WTC11 (cell line): ENCODE results near the gene SRPRA. TPM values are rescaled to one million over a fixed set of nuclear protein-coding genes. Genes with fewer than 3 reads are reported as not detected.

Experiments used
- ATAC-seq: fragments of 200-7000 bp; cut with Tn5 transposase; 2 replicates; pipeline ENCODE4 v1.10.0; 2021; ENCODE audit warnings: mild to moderate bottlenecking, moderate library complexity
- CTCF ChIA-PET: fragments of 300-600 bp; sonication (Branson Sonifier 250); formaldehyde crosslinking; loops from one replicate; lab custom pipeline; 2021; ENCODE audit warnings: antibody characterized with exemption; lab: Charles Lee
- POLR2A ChIA-PET: fragments of 350-600 bp; sonication (Branson Sonifier 250); formaldehyde crosslinking; loops from one replicate; lab custom pipeline; 2021; ENCODE audit warnings: antibody characterized with exemption; lab: Charles Lee
- DNase-seq: peaks from one replicate; pipeline ENCODE4 v3.0.0; 2021; ENCODE audit warnings: low spot score
- H3K27ac Mint-ChIP-seq: 2 replicates; pipeline ENCODE4 v1.8.0; 2021; ENCODE audit warnings: mixed read lengths
- H3K27me3 Mint-ChIP-seq: 2 replicates; pipeline ENCODE4 v1.8.0; 2021; ENCODE audit warnings: low read depth, mild to moderate bottlenecking, moderate library complexity, mixed read lengths
- H3K36me3 Mint-ChIP-seq: 2 replicates; pipeline ENCODE4 v1.8.0; 2021; ENCODE audit warnings: mixed read lengths
- H3K4me1 Mint-ChIP-seq: 2 replicates; pipeline ENCODE4 v1.8.0; 2022; ENCODE audit warnings: mixed read lengths
- H3K4me3 Mint-ChIP-seq: 2 replicates; pipeline ENCODE4 v1.8.0; 2021; ENCODE audit warnings: mild to moderate bottlenecking, moderate library complexity, mixed read lengths
- H3K9me3 Mint-ChIP-seq: 2 replicates; pipeline ENCODE4 v1.8.0; 2021; ENCODE audit warnings: mixed read lengths
- AR ChIP-seq: fragments of 250-450 bp; sonication (Bioruptor Pico); IDR thresholded peaks from 2 replicates; pipeline ENCODE4 v1.9.0; 2021; ENCODE audit warnings: mild to moderate bottlenecking
- E2F1 ChIP-seq: sonication (generic); formaldehyde crosslinking; IDR thresholded peaks from 2 replicates; pipeline ENCODE4 v1.8.0; 2022; ENCODE audit warnings: mild to moderate bottlenecking, missing genetic modification reagents
- E2F5 ChIP-seq: sonication (generic); formaldehyde crosslinking; IDR thresholded peaks from 2 replicates; pipeline ENCODE4 v1.8.1; 2022; ENCODE audit warnings: mild to moderate bottlenecking, moderate library complexity, missing genetic modification reagents
- ERG ChIP-seq: fragments of 250-450 bp; sonication (Bioruptor Pico); IDR thresholded peaks from 2 replicates; pipeline ENCODE4 v1.8.0; 2021; ENCODE audit warnings: mild to moderate bottlenecking
- ETV6 ChIP-seq: sonication (generic); formaldehyde crosslinking; IDR thresholded peaks from 2 replicates; pipeline ENCODE4 v1.8.1; 2022; ENCODE audit warnings: mild to moderate bottlenecking, missing genetic modification reagents
- FOXJ3 ChIP-seq: sonication (generic); formaldehyde crosslinking; IDR thresholded peaks from 2 replicates; pipeline ENCODE4 v1.9.0; 2021; ENCODE audit warnings: missing genetic modification reagents, mild to moderate bottlenecking, borderline replicate concordance
- IRF2 ChIP-seq: sonication (generic); formaldehyde crosslinking; IDR thresholded peaks from 2 replicates; pipeline ENCODE4 v1.8.0; 2022; ENCODE audit warnings: low read depth, missing genetic modification reagents, borderline replicate concordance
- JAZF1 ChIP-seq: fragments of 250-450 bp; sonication (Bioruptor Pico); IDR thresholded peaks from 2 replicates; pipeline ENCODE4 v1.9.0; 2021; ENCODE audit warnings: moderate library complexity, mild to moderate bottlenecking, inconsistent platforms
- OVOL2 ChIP-seq: fragments of 250-450 bp; sonication (Bioruptor Pico); IDR thresholded peaks from 2 replicates; pipeline ENCODE4 v1.9.0; 2021; ENCODE audit warnings: mild to moderate bottlenecking, borderline replicate concordance
- PRRX2 ChIP-seq: fragments of 250-450 bp; sonication (Bioruptor Pico); IDR thresholded peaks from 2 replicates; pipeline ENCODE4 v1.8.0; 2021; ENCODE audit warnings: mild to moderate bottlenecking
- RELA ChIP-seq: sonication (generic); formaldehyde crosslinking; IDR thresholded peaks from 2 replicates; pipeline ENCODE4 v1.8.1; 2022; ENCODE audit warnings: missing genetic modification reagents, mild to moderate bottlenecking, borderline replicate concordance
- SMAD4 ChIP-seq: sonication (generic); formaldehyde crosslinking; IDR thresholded peaks from 2 replicates; pipeline ENCODE4 v1.8.0; 2022; ENCODE audit warnings: mild to moderate bottlenecking, missing genetic modification reagents
- TCF7 ChIP-seq: sonication (generic); formaldehyde crosslinking; IDR thresholded peaks from 2 replicates; pipeline ENCODE4 v1.8.0; 2022; ENCODE audit warnings: mild to moderate bottlenecking, low read depth, missing genetic modification reagents, moderate library complexity
- ZMAT4 ChIP-seq: fragments of 250-450 bp; sonication (Bioruptor Pico); IDR thresholded peaks from 2 replicates; pipeline ENCODE4 v1.9.0; 2021; ENCODE audit warnings: mild to moderate bottlenecking
- ZNF232 ChIP-seq: sonication (generic); formaldehyde crosslinking; IDR thresholded peaks from 2 replicates; pipeline ENCODE4 v1.8.0; 2022; ENCODE audit warnings: mild to moderate bottlenecking, missing genetic modification reagents
- ZNF671 ChIP-seq: fragments of 250-450 bp; sonication (Bioruptor Pico); IDR thresholded peaks from 2 replicates; pipeline ENCODE4 v1.8.0; 2021; ENCODE audit warnings: mild to moderate bottlenecking
- total RNA-seq: library from RNA; stranded (reverse); gene quantifications from 3 replicates; pipeline ENCODE4 v1.2.3, GENCODE V29; 2021
- TF ChIP-seq, protein P1 (sequence below): fragments of 200-600 bp; IDR thresholded peaks from 2 replicates; pipeline ENCODE4 v1.8.0; 2022; ENCODE audit warnings: antibody characterized with exemption
- TF ChIP-seq, protein P2 (sequence below): sonication (generic); formaldehyde crosslinking; IDR thresholded peaks from 2 replicates; pipeline ENCODE4 v1.8.1; 2023; ENCODE audit warnings: mild to moderate bottlenecking, moderate library complexity, missing genetic modification reagents
- TF ChIP-seq, protein P3 (sequence below): sonication (generic); formaldehyde crosslinking; IDR thresholded peaks from 2 replicates; pipeline ENCODE4 v1.8.0; 2022; ENCODE audit warnings: missing genetic modification reagents

The SRPRA gene
- total RNA-seq, 1 experiment from 2014 or later: 64.7 TPM

DNA sequence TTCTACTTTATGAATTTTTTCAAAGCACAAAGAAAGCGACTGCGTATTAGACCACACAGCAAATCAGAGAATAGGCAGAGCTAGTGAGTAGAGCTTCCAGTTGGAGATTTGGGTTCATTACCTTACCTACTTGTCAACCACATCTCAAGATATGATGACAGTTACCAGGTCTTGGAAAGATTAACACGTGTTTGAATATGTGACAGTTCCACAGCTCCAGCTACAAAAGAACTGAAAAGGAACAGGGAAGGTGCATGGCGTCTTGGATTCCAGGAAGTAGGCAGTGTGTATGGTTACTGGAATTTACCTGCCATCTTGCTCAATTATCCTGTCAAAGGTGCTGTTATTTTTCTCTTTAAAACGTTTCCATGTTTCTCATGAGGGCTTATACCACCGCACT lies 19.5 kb upstream of the SRPRA start:
- Mint-ChIP-seq H3K27ac (no peak overlapping the region), H3K4me3 (no peak overlapping the region), H3K36me3 (0 out of 2 replicates have a peak, but pooled peaks cover 1% of the 10 kb centered on the region), H3K9me3 (no peaks in the 10 kb centered on the region), H3K27me3 (peaks cover 9% of the 10 kb centered on the region; the same call in 1 of the 2 replicates), H3K4me1 (peaks cover 4% of the 10 kb centered on the region)
- ChIA-PET POLR2A (no interaction called here), CTCF (no interaction called here)
- DNase-seq: no peak
- TF ChIP-seq IRF2 (CRISPR knock-in tag) (no peak), PRRX2 (CRISPR knock-in tag) (no peak), FOXJ3 (CRISPR knock-in tag) (no peak), ZNF232 (CRISPR knock-in tag) (no peak), JAZF1 (CRISPR knock-in tag) (no peak), TCF7 (CRISPR knock-in tag) (no peak), E2F1 (CRISPR knock-in tag) (no peak), OVOL2 (no peak), E2F5 (CRISPR knock-in tag) (no peak), ZNF671 (no peak), SMAD4 (CRISPR knock-in tag) (no peak), ZMAT4 (CRISPR knock-in tag) (no peak), ERG (CRISPR knock-in tag) (no peak), AR (no peak), RELA (CRISPR knock-in tag) (no peak), ETV6 (CRISPR knock-in tag) (no peak)
- TF ChIP-seq, protein P1, sequence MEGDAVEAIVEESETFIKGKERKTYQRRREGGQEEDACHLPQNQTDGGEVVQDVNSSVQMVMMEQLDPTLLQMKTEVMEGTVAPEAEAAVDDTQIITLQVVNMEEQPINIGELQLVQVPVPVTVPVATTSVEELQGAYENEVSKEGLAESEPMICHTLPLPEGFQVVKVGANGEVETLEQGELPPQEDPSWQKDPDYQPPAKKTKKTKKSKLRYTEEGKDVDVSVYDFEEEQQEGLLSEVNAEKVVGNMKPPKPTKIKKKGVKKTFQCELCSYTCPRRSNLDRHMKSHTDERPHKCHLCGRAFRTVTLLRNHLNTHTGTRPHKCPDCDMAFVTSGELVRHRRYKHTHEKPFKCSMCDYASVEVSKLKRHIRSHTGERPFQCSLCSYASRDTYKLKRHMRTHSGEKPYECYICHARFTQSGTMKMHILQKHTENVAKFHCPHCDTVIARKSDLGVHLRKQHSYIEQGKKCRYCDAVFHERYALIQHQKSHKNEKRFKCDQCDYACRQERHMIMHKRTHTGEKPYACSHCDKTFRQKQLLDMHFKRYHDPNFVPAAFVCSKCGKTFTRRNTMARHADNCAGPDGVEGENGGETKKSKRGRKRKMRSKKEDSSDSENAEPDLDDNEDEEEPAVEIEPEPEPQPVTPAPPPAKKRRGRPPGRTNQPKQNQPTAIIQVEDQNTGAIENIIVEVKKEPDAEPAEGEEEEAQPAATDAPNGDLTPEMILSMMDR: no peak
- TF ChIP-seq, protein P2, sequence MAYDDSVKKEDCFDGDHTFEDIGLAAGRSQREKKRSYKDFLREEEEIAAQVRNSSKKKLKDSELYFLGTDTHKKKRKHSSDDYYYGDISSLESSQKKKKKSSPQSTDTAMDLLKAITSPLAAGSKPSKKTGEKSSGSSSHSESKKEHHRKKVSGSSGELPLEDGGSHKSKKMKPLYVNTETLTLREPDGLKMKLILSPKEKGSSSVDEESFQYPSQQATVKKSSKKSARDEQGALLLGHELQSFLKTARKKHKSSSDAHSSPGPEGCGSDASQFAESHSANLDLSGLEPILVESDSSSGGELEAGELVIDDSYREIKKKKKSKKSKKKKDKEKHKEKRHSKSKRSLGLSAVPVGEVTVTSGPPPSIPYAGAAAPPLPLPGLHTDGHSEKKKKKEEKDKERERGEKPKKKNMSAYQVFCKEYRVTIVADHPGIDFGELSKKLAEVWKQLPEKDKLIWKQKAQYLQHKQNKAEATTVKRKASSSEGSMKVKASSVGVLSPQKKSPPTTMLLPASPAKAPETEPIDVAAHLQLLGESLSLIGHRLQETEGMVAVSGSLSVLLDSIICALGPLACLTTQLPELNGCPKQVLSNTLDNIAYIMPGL (CRISPR knock-in tag): no peak
- TF ChIP-seq, protein P3, sequence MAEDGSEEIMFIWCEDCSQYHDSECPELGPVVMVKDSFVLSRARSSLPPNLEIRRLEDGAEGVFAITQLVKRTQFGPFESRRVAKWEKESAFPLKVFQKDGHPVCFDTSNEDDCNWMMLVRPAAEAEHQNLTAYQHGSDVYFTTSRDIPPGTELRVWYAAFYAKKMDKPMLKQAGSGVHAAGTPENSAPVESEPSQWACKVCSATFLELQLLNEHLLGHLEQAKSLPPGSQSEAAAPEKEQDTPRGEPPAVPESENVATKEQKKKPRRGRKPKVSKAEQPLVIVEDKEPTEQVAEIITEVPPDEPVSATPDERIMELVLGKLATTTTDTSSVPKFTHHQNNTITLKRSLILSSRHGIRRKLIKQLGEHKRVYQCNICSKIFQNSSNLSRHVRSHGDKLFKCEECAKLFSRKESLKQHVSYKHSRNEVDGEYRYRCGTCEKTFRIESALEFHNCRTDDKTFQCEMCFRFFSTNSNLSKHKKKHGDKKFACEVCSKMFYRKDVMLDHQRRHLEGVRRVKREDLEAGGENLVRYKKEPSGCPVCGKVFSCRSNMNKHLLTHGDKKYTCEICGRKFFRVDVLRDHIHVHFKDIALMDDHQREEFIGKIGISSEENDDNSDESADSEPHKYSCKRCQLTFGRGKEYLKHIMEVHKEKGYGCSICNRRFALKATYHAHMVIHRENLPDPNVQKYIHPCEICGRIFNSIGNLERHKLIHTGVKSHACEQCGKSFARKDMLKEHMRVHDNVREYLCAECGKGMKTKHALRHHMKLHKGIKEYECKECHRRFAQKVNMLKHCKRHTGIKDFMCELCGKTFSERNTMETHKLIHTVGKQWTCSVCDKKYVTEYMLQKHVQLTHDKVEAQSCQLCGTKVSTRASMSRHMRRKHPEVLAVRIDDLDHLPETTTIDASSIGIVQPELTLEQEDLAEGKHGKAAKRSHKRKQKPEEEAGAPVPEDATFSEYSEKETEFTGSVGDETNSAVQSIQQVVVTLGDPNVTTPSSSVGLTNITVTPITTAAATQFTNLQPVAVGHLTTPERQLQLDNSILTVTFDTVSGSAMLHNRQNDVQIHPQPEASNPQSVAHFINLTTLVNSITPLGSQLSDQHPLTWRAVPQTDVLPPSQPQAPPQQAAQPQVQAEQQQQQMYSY (CRISPR knock-in tag): no peak
- no peak for ATAC-seq
